Prostate gland (tissue), 2 donors: ENCODE results near the gene PPP2R2B.
A peak's percentile ranks its signal among the peaks of the same experiment; 100 is the strongest.

Experiments
- CTCF ChIP-seq, 4 experiments: fragments of 200-600 bp in 2 of 4; fragments of 450-650 bp in 2 of 4; sonication (generic) in 2 of 4; IDR thresholded peaks; 1 replicate in 3 of 4; 2 replicates in 1 of 4; pipeline ENCODE4 v1.5.1; 2016 to 2019; ENCODE audit warnings: antibody characterized with exemption in 4 of 4, mild to moderate bottlenecking in 2 of 4, moderate library complexity in 2 of 4
- POLR2A ChIP-seq: fragments of 450-650 bp; IDR thresholded peaks from one replicate; pipeline ENCODE4 v1.6.1; 2016; ENCODE audit warnings: antibody characterized with exemption, mild to moderate bottlenecking
- POLR2AphosphoS5 ChIP-seq: sonication (generic); formaldehyde crosslinking; IDR thresholded peaks from one replicate; pipeline ENCODE4 v1.6.1; 2017; ENCODE audit warnings: antibody characterized with exemption

GRCh38 chr5:146541958-146542849, 336.4 kb downstream of the PPP2R2B start:
- no peak for TF ChIP-seq POLR2AphosphoS5
- TF ChIP-seq CTCF (IDR thresholded peaks at IDR 0.05) = peak; percentile 67 to 81 (median 72)
- no peak for TF ChIP-seq POLR2A
